ENCODE results near the gene RHOC.

The RHOC gene

DNA sequence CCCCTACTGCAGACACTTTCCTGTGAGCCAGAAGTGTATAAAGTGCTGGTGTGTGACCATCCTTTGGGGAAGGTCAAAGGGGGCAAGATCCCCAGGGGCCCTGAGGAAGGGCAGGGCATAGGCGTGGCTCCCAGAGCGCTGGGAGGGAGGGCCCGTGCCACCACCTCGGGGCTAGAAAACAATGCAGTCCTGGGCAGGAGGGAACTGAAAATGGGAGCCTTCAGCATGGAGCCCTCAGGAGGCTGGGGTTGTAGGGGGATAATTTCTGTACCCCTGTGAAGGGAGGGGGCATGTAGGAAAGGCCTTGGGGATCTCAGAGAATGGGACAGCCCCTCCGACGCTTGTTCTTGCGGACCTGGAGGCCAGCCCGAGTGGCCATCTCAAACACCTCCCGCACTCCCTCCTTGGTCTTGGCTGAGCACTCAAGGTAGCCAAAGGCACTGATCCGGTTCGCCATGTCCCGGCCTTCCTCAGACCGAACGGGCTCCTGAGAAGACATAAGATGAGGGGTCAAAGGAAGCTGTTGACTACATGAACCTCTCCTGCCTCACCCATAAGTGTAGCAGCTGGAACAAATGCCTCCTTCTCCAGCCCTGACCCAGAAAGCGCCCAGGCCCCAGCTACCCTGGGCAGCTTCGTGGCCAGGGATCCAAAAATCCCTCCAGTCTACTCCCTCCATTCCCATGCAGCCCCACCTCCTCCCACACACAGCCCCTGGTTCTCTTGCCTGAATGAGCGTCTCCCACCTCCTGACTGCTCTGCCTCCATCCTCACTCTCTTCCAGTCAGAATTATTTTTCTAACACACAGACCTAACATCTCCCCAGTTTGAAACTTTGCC, 5.5 kb downstream of the RHOC start:
- FAIRE-seq = no peak

- FAIRE-seq = no peak
Observed at GRCh38 chr1:112700290-112701226, 6.4 kb downstream of the RHOC start.

DNA sequence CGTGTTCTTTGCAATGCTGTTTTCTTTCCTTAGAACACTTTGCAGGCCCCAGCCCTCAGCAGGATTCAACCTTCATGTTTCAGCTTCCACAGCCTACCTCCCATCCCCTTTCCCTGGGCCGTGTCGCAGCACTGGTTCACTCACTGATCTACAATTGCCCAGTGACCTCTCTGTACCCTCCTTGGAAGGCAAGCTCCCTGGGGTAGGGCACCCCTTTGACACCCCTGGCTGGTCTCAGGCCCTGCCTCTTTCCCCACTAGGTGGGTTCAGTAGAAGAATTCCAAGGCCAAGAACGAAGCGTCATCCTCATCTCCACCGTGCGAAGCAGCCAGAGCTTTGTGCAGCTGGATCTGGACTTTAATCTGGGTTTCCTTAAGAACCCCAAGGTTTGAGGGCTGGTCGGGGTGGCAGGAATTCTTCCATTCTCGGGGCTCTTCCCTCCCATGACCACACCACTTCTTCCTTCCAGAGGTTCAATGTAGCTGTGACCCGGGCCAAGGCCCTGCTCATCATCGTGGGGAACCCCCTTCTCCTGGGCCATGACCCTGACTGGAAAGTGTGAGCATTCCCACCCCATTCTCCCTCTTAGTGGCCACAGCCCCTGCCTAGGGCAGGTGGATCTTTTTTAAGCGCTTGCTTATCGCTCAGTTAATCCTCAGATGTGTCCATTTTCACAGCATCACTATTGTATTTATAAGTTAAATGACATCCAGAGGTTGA, 7.3 kb downstream of the RHOC start:
- FAIRE-seq = no peak

- FAIRE-seq = no peak
Observed at GRCh38 chr1:112698366-112699310, 8.3 kb downstream of the RHOC start.

GRCh38 chr1:112697781-112698201, 9.1 kb downstream of the RHOC start:
- FAIRE-seq = no peak

DNA sequence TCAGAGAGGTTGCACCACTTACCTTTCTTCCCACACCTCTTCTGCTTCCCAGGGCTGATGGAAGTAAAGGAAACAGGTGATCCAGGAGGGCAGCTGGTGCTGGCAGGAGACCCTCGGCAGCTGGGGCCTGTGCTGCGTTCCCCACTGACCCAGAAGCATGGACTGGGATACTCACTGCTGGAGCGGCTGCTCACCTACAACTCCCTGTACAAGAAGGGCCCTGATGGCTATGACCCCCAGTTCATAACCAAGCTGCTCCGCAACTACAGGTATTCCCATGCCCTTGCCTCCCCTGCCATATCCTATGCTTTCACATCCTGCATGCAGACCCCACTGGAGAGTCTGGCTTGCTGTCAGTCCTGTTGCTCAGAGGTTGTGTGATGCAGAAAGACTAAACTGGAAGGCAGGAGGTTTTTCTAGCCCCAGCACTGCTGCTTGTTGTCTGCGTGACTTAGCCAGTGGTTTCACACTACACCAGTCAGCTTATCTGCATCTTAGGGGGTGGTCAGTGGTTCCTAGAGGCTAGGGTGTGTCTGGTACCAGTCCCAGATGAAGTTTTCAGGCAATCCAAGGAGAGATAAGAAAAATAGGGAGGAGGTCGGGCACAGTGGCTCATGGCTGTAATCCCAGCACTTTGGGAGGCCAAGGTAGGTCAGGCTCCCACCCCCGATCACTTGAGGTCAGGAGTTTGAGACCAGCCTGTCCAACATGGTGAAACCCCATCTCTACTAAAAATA, 10.2 kb downstream of the RHOC start:
- no peak for FAIRE-seq

GRCh38 chr1:112695276-112695675, 11.7 kb downstream of the RHOC start:
- FAIRE-seq = no peak

- no peak for FAIRE-seq
Observed at GRCh38 chr1:112694363-112694929, 12.5 kb downstream of the RHOC start.

GRCh38 chr1:112693821-112694220, 13.1 kb downstream of the RHOC start:
- FAIRE-seq = no peak

DNA sequence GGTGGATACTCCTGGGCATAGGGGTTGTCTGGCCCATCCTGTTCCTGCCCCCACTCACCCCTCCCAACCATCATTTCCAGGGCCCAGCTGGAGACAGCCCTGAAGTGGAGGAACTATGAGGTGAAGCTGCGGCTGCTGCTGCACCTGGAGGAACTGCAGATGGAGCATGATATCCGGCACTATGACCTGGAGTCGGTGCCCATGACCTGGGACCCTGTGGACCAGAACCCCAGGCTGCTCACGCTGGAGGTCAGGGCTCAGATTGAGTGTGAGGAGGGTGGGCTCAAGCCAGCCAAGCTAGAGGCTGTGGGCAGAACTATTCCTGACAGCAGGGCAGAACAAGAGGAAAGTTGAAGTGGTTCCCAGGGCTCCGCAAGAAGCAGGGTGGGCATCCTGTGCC, 14.2 kb downstream of the RHOC start:
- no peak for FAIRE-seq

DNA sequence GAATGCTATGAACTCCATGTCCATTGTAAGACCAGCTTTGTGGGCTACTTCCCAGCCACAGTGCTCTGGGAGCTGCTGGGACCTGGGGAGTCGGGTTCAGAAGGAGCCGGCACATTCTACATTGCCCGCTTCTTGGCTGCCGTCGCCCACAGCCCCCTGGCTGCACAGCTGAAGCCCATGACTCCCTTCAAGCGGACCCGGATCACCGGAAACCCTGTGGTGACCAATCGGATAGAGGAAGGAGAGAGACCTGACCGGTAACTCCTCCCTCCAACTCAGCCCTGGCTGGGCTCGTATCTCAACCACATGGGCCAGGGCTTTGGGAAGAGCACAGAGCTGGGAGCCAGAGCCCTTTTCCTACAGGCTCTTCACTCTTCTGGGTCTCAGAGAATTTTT, 17.1 kb downstream of the RHOC start:
- FAIRE-seq = no peak

- no peak for FAIRE-seq
Observed at GRCh38 chr1:112689196-112689841, 17.6 kb downstream of the RHOC start.

DNA sequence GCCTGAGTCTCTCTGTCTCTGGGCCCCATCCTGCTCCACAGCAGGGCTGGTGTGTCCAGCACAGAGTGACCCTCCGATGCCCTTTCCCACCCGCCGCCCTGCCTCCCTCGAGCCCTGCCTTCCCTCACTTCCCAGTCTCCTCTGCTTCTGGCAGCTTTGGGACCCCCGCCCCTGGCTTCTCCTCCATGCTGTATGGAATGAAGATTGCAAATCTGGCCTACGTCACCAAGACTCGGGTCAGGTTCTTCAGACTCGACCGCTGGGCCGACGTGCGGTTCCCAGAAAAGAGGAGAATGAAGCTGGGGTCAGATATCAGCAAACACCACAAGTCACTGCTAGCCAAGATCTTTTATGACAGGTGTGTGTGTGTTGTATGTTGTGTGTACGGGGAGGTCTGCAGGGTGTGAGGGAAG, 18.1 kb downstream of the RHOC start:
- no peak for FAIRE-seq

GRCh38 chr1:112687785-112688496, 19.0 kb downstream of the RHOC start:
- FAIRE-seq = no peak

DNA sequence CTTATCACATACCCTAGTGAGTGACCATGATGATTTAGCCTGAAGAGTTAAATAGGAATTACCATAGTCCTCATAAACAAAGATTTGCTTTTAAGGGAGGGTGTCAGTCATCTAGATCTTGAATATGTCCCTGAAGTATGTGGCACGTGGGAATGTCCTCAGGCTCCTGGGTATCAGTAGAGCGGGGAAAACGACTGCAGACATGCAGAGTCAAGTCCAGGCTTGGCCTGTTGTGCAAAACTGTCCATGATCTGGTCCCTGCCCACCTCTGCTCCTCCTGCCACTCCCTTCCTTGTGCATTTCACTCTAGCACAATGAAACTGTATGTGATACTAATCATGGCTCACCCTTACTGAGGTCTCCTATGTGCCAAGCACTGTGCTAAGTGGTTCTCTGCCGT, 19.6 kb downstream of the RHOC start:
- no peak for FAIRE-seq

- FAIRE-seq = no peak
Observed at GRCh38 chr1:112686835-112687234, 20.1 kb downstream of the RHOC start.

DNA sequence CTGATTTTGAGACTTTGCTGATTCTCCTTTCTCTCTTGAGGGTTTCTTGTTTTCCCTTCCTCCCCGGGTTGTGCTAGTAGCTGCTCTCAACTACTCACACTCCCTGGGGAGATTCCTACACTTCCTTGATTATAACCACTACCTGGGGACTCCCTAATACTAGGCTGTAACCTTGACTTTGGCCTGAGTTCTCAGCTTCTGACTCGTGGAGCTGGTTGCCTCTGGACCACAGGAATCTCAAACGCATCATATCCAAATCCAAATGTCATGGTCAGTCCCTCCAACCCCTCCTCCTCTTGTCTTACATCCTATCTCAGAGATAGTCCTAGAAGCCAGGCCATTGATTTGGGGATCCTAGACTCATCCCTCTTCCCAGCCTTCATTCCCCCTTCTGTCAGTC, 20.5 kb downstream of the RHOC start:
- FAIRE-seq = no peak

GRCh38 chr1:112685913-112686312, 21.0 kb downstream of the RHOC start:
- FAIRE-seq = no peak

GRCh38 chr1:112678605-112679004, 28.3 kb downstream of the RHOC start:
- FAIRE-seq = no peak

- no peak for FAIRE-seq
Observed at GRCh38 chr1:112677501-112677900, 29.4 kb downstream of the RHOC start.
